Measurements from ENCODE around the gene SLC2A1.
A peak's percentile ranks its signal among the peaks of the same experiment; 100 is the strongest.
"Not testable (repeated sequence)": the region's sequence is repeated elsewhere in the genome, so short reads cannot be mapped to it uniquely, and the experiment has no call there.

Gene SLC2A1

GRCh38 chr1:42924851-42925760 lies 33.6 kb downstream of the SLC2A1 start:
- Histone ChIP-seq H3K4me1 (ENCODE audit: control insufficient read depth, insufficient read depth, low read length) (peaks cover 19% of the 10 kb centered on the region), H3K27ac (ENCODE audit: low read depth, low read length) (peak overlapping the region; percentile 93), H3K36me3 (ENCODE audit: control insufficient read depth, insufficient read depth, low read length) (peaks cover 49% of the 10 kb centered on the region), H3K9ac (ENCODE audit: low read depth, low read length) (peak overlapping the region; percentile 55; the same call in 1 of the 2 replicates), H3K4me3 (ENCODE audit: low read depth, low read length) (peak overlapping the region; percentile 60), H3K27me3 (ENCODE audit: control insufficient read depth, insufficient read depth, low read length) (no peaks in the 10 kb centered on the region), H3K9me3 (ENCODE audit: control insufficient read depth, insufficient read depth, low read length) (no peaks in the 10 kb centered on the region)

GRCh38 chr1:42924082-42924850 lies 34.4 kb downstream of the SLC2A1 start:
- Histone ChIP-seq H3K9me3 (ENCODE audit: control insufficient read depth, insufficient read depth, low read length) (no peaks in the 10 kb centered on the region), H3K27me3 (ENCODE audit: control insufficient read depth, insufficient read depth, low read length) (no peaks in the 10 kb centered on the region), H3K9ac (ENCODE audit: low read depth, low read length) (peak overlapping the region; percentile 55), H3K4me1 (ENCODE audit: control insufficient read depth, insufficient read depth, low read length) (peaks cover 19% of the 10 kb centered on the region), H3K4me3 (ENCODE audit: low read depth, low read length) (peak overlapping the region; percentile 60), H3K36me3 (ENCODE audit: control insufficient read depth, insufficient read depth, low read length) (peaks cover 40% of the 10 kb centered on the region), H3K27ac (ENCODE audit: low read depth, low read length) (peak overlapping the region; percentile 93)

GRCh38 chr1:42923367-42924081 lies 35.1 kb downstream of the SLC2A1 start:
- peaks cover 33% of the 10 kb centered on the region for H3K36me3 ChIP-seq (ENCODE audit: control insufficient read depth, insufficient read depth, low read length)
- H3K27ac ChIP-seq (ENCODE audit: low read depth, low read length) = peak overlapping the region; percentile 93
- no peak overlapping the region for H3K9ac ChIP-seq (ENCODE audit: low read depth, low read length)
- H3K4me1 ChIP-seq (ENCODE audit: control insufficient read depth, insufficient read depth, low read length) = peaks cover 19% of the 10 kb centered on the region
- H3K4me3 ChIP-seq (ENCODE audit: low read depth, low read length) = peak overlapping the region; percentile 60
- no peaks in the 10 kb centered on the region for H3K27me3 ChIP-seq (ENCODE audit: control insufficient read depth, insufficient read depth, low read length)
- H3K9me3 ChIP-seq (ENCODE audit: control insufficient read depth, insufficient read depth, low read length) = no peaks in the 10 kb centered on the region

GRCh38 chr1:42922687-42923366 lies 35.8 kb downstream of the SLC2A1 start:
- Histone ChIP-seq H3K27ac (ENCODE audit: low read depth, low read length) (peak overlapping the region; percentile 9), H3K36me3 (ENCODE audit: control insufficient read depth, insufficient read depth, low read length) (peaks cover 26% of the 10 kb centered on the region), H3K27me3 (ENCODE audit: control insufficient read depth, insufficient read depth, low read length) (no peaks in the 10 kb centered on the region), H3K9me3 (ENCODE audit: control insufficient read depth, insufficient read depth, low read length) (peaks cover 4% of the 10 kb centered on the region; the same call in 1 of the 2 replicates), H3K9ac (ENCODE audit: low read depth, low read length) (no peak overlapping the region), H3K4me3 (ENCODE audit: low read depth, low read length) (no peak overlapping the region), H3K4me1 (ENCODE audit: control insufficient read depth, insufficient read depth, low read length) (peaks cover 19% of the 10 kb centered on the region)

- Histone ChIP-seq H3K27ac (ENCODE audit: low read depth, low read length) (no peak overlapping the region), H3K9ac (ENCODE audit: low read depth, low read length) (no peak overlapping the region), H3K9me3 (ENCODE audit: control insufficient read depth, insufficient read depth, low read length) (peaks cover 14% of the 10 kb centered on the region; the same call in 1 of the 2 replicates), H3K4me3 (ENCODE audit: low read depth, low read length) (no peak overlapping the region), H3K36me3 (ENCODE audit: control insufficient read depth, insufficient read depth, low read length) (peaks cover 16% of the 10 kb centered on the region), H3K4me1 (ENCODE audit: control insufficient read depth, insufficient read depth, low read length) (peaks cover 19% of the 10 kb centered on the region), H3K27me3 (ENCODE audit: control insufficient read depth, insufficient read depth, low read length) (no peaks in the 10 kb centered on the region)
Observed at GRCh38 chr1:42921769-42922168, 36.9 kb downstream of the SLC2A1 start.

- H3K27ac ChIP-seq (ENCODE audit: low read depth, low read length); H3K4me3 ChIP-seq (ENCODE audit: low read depth, low read length): not testable (repeated sequence)
Observed at GRCh38 chr1:42919651-42920050, 39.0 kb downstream of the SLC2A1 start.

GRCh38 chr1:42917241-42917495 lies 41.5 kb downstream of the SLC2A1 start:
- Histone ChIP-seq H3K27ac (ENCODE audit: low read depth, low read length) (no peak overlapping the region), H3K4me3 (ENCODE audit: low read depth, low read length) (no peak overlapping the region), H3K36me3 (ENCODE audit: control insufficient read depth, insufficient read depth, low read length) (no peaks in the 10 kb centered on the region), H3K27me3 (ENCODE audit: control insufficient read depth, insufficient read depth, low read length) (no peaks in the 10 kb centered on the region), H3K9me3 (ENCODE audit: control insufficient read depth, insufficient read depth, low read length) (peaks cover 17% of the 10 kb centered on the region; the same call in 1 of the 2 replicates), H3K4me1 (ENCODE audit: control insufficient read depth, insufficient read depth, low read length) (no peaks in the 10 kb centered on the region), H3K9ac (ENCODE audit: low read depth, low read length) (no peak overlapping the region)

More at GRCh38 chr1:42919651-42920050, 39.0 kb downstream of the SLC2A1 start:
- not testable (repeated sequence) for H3K36me3 ChIP-seq (ENCODE audit: control insufficient read depth, insufficient read depth, low read length); H3K4me1 ChIP-seq (ENCODE audit: control insufficient read depth, insufficient read depth, low read length); H3K9ac ChIP-seq (ENCODE audit: low read depth, low read length); H3K27me3 ChIP-seq (ENCODE audit: control insufficient read depth, insufficient read depth, low read length)
- H3K9me3 ChIP-seq (ENCODE audit: control insufficient read depth, insufficient read depth, low read length) = peaks cover 17% of the 10 kb centered on the region; the same call in 1 of the 2 replicates

- Histone ChIP-seq H3K27ac (ENCODE audit: low read depth, low read length) (no peak overlapping the region), H3K27me3 (ENCODE audit: control insufficient read depth, insufficient read depth, low read length) (no peaks in the 10 kb centered on the region), H3K4me3 (ENCODE audit: low read depth, low read length) (no peak overlapping the region), H3K9ac (ENCODE audit: low read depth, low read length) (no peak overlapping the region), H3K4me1 (ENCODE audit: control insufficient read depth, insufficient read depth, low read length) (no peaks in the 10 kb centered on the region), H3K36me3 (ENCODE audit: control insufficient read depth, insufficient read depth, low read length) (no peaks in the 10 kb centered on the region), H3K9me3 (ENCODE audit: control insufficient read depth, insufficient read depth, low read length) (peaks cover 17% of the 10 kb centered on the region; the same call in 1 of the 2 replicates)
Observed at GRCh38 chr1:42915456-42915855, 43.2 kb downstream of the SLC2A1 start.

- Histone ChIP-seq H3K9me3 (ENCODE audit: control insufficient read depth, insufficient read depth, low read length) (peaks cover 17% of the 10 kb centered on the region; the same call in 1 of the 2 replicates), H3K27me3 (ENCODE audit: control insufficient read depth, insufficient read depth, low read length) (no peaks in the 10 kb centered on the region), H3K4me1 (ENCODE audit: control insufficient read depth, insufficient read depth, low read length) (no peaks in the 10 kb centered on the region), H3K9ac (ENCODE audit: low read depth, low read length) (no peak overlapping the region), H3K36me3 (ENCODE audit: control insufficient read depth, insufficient read depth, low read length) (no peaks in the 10 kb centered on the region), H3K4me3 (ENCODE audit: low read depth, low read length) (no peak overlapping the region), H3K27ac (ENCODE audit: low read depth, low read length) (no peak overlapping the region)
Observed at GRCh38 chr1:42914092-42914627, 44.5 kb downstream of the SLC2A1 start.

GRCh38 chr1:42913426-42914091 lies 45.1 kb downstream of the SLC2A1 start:
- no peak overlapping the region for H3K9ac ChIP-seq (ENCODE audit: low read depth, low read length)
- H3K27ac ChIP-seq (ENCODE audit: low read depth, low read length) = no peak overlapping the region
- no peaks in the 10 kb centered on the region for H3K36me3 ChIP-seq (ENCODE audit: control insufficient read depth, insufficient read depth, low read length)
- no peak overlapping the region for H3K4me3 ChIP-seq (ENCODE audit: low read depth, low read length)
- H3K27me3 ChIP-seq (ENCODE audit: control insufficient read depth, insufficient read depth, low read length) = no peaks in the 10 kb centered on the region
- peaks cover 17% of the 10 kb centered on the region; the same call in 1 of the 2 replicates for H3K9me3 ChIP-seq (ENCODE audit: control insufficient read depth, insufficient read depth, low read length)
- H3K4me1 ChIP-seq (ENCODE audit: control insufficient read depth, insufficient read depth, low read length) = no peaks in the 10 kb centered on the region
